OCI-LY7 (cell line): ENCODE results near the gene IQSEC2. TPM values are rescaled to one million over a fixed set of nuclear protein-coding genes. Genes with fewer than 3 reads are reported as not detected.

Experiments used
- BruUV-seq: library from RNA; stranded (reverse); fragments of 400-500 nt; replicated peaks from 2 replicates; lab custom pipeline; 2021; lab: Mats Ljungman, UMichigan
- CTCF ChIA-PET: fragments of 300-600 bp; sonication (Branson Sonifier 250); formaldehyde crosslinking; loops from one replicate; lab custom pipeline; 2022; ENCODE audit warnings: antibody characterized with exemption; ENCODE audit not compliant: unreplicated experiment; lab: Charles Lee
- POLR2A ChIA-PET: fragments of 300-600 bp; sonication (Branson Sonifier 250); formaldehyde crosslinking; loops from one replicate; lab custom pipeline; 2022; ENCODE audit warnings: antibody characterized with exemption; lab: Charles Lee
- DNase-seq: peaks from one replicate; pipeline ENCODE4 v3.0.0-alpha.2; 2015; ENCODE audit warnings: low spot score
- H2AFZ ChIP-seq: fragments of 200-600 bp; sonication (generic), shearing (Covaris generic); 2 replicates; pipeline ENCODE4 v1.6.1; 2014; ENCODE audit warnings: mild to moderate bottlenecking, antibody characterized with exemption, low read length, moderate library complexity
- H3K27ac ChIP-seq: fragments of 200-600 bp; sonication (generic); 2 replicates; pipeline ENCODE4 v1.5.1; 2014; ENCODE audit warnings: mixed run types, low read depth, mild to moderate bottlenecking, moderate library complexity, low read length, inconsistent platforms; ENCODE audit not compliant: poor library complexity, severe bottlenecking
- H3K36me3 ChIP-seq: fragments of 200-600 bp; sonication (generic); 2 replicates; pipeline ENCODE4 v1.6.1; 2014; ENCODE audit warnings: mild to moderate bottlenecking, antibody characterized with exemption, low read length, moderate library complexity, mixed read lengths; ENCODE audit not compliant: insufficient read depth
- H3K4me1 ChIP-seq: fragments of 200-600 bp; sonication (generic); 2 replicates; pipeline ENCODE4 v1.5.1; 2014; ENCODE audit warnings: mild to moderate bottlenecking, low read length; ENCODE audit not compliant: insufficient read depth, poor library complexity, severe bottlenecking
- H3K4me2 ChIP-seq: fragments of 200-600 bp; sonication (generic); 2 replicates; pipeline ENCODE4 v1.6.1; 2014; ENCODE audit warnings: mild to moderate bottlenecking, low read length
- H3K4me3 ChIP-seq: fragments of 200-600 bp; sonication (generic); 2 replicates; pipeline ENCODE4 v1.5.1; 2014; ENCODE audit warnings: mild to moderate bottlenecking, low read depth, low read length; ENCODE audit not compliant: poor library complexity, severe bottlenecking
- H3K79me2 ChIP-seq: fragments of 200-600 bp; sonication (generic); 2 replicates; pipeline ENCODE4 v1.6.1; 2016; ENCODE audit warnings: low read depth, mild to moderate bottlenecking, low read length, moderate library complexity, mixed read lengths; ENCODE audit not compliant: insufficient read depth
- H3K9me2 ChIP-seq: fragments of 200-600 bp; sonication (generic); 2 replicates; pipeline ENCODE4 v1.6.1; 2016; ENCODE audit warnings: mild to moderate bottlenecking, low read length, mixed read lengths; ENCODE audit not compliant: insufficient read depth
- H3K9me3 ChIP-seq: fragments of 200-600 bp; sonication (generic); 2 replicates; pipeline ENCODE4 v1.6.1; 2014; ENCODE audit warnings: mild to moderate bottlenecking, mixed run types, low read length, mixed read lengths
- H4K20me1 ChIP-seq: fragments of 200-600 bp; sonication (generic); 2 replicates; pipeline ENCODE4 v1.6.1; 2014; ENCODE audit warnings: mild to moderate bottlenecking, antibody characterized with exemption, low read length, moderate library complexity, mixed read lengths; ENCODE audit not compliant: insufficient read depth
- EZH2phosphoT487 ChIP-seq: fragments of 200-600 bp; sonication (generic); IDR thresholded peaks from 2 replicates; pipeline ENCODE4 v1.6.1; 2018; ENCODE audit warnings: low read depth, borderline replicate concordance, mild to moderate bottlenecking, mixed run types, antibody characterized with exemption, low read length, moderate library complexity, mixed read lengths
- intact Hi-C: fragments of 100-400 bp; cut with micrococcal nuclease; formaldehyde crosslinking; loops from one replicate; pipeline ENCODE4 v1.10.0; 2022; ENCODE audit not compliant: unreplicated experiment
- total RNA-seq, 2 experiments: library from RNA; depleted of rRNA in 1 of 2; stranded (reverse); fragments of >200 nt in 1 of 2; shearing (Covaris generic) in 1 of 2; gene quantifications; 2 replicates each; pipeline ENCODE4 v1.2.3, GENCODE V29; 2014 to 2022
- TF ChIP-seq, protein P1 (sequence below): fragments of 200-600 bp; sonication (generic); conservative IDR thresholded peaks from 2 replicates; pipeline ENCODE4 v1.5.1; 2014; ENCODE audit warnings: mild to moderate bottlenecking, antibody characterized with exemption, low read length, moderate library complexity, mixed read lengths

IQSEC2 gene
- total RNA-seq, 2 experiments from 2014 or later, result not detected

DNA sequence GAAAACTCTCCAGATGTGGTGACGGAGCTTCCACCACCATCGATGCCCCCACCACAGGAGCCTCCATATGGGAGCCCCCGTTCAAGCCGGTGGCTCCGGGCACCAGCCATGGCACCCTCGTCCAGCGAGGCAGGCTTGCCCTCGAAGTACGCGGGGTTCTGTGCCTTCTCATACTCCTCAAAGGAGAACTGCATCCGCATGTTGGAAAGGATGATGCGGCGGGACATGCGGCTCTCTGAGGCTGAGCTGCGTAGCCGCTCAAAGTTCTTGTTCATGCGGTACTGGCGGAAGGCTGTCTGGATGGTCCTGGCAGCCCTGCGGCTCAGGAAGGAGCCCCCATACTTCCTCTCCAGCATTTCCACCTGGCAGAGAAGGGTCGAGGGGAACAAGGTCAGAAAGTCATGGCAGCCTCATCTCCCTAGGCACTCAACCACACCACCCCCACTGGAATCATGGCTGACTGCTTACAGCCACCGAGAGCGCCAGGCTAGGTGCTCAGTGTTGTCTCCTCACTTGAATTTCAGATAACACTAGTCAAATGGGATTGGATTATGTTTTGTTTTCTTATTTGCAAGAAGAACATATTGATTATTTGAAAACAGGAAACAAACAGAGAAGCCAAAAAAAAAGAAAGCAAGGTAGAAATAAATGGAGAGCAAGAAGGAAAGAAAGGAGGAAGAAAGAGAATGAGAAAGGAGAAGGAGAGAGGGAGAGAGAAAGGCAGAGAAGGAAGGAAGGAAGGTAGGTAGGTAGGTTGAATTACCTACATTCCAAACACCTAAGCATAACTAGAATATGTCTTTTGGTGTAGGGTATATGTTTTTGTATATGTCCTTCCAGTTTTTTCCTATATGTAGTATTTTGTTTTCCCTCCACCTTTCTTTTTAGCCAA is 26.6 kb downstream of the IQSEC2 start:
- Histone ChIP-seq H3K4me1 (no peaks in the 10 kb centered on the region), H2AFZ (no peak overlapping the region), H4K20me1 (no peaks in the 10 kb centered on the region), H3K4me2 (no peak overlapping the region), H3K9me2 (no peaks in the 10 kb centered on the region), H3K27ac (no peak overlapping the region), H3K79me2 (no peaks in the 10 kb centered on the region), H3K36me3 (no peaks in the 10 kb centered on the region), H3K9me3 (no peaks in the 10 kb centered on the region), H3K4me3 (no peak overlapping the region)
- no TSS peak for BruUV-seq
- intact Hi-C loops, result no loop called here
- no peak for DNase-seq
- POLR2A ChIA-PET, result no interaction called here
- CTCF ChIA-PET, result no interaction called here
- TF ChIP-seq EZH2phosphoT487, result no peak
- TF ChIP-seq, protein P1, sequence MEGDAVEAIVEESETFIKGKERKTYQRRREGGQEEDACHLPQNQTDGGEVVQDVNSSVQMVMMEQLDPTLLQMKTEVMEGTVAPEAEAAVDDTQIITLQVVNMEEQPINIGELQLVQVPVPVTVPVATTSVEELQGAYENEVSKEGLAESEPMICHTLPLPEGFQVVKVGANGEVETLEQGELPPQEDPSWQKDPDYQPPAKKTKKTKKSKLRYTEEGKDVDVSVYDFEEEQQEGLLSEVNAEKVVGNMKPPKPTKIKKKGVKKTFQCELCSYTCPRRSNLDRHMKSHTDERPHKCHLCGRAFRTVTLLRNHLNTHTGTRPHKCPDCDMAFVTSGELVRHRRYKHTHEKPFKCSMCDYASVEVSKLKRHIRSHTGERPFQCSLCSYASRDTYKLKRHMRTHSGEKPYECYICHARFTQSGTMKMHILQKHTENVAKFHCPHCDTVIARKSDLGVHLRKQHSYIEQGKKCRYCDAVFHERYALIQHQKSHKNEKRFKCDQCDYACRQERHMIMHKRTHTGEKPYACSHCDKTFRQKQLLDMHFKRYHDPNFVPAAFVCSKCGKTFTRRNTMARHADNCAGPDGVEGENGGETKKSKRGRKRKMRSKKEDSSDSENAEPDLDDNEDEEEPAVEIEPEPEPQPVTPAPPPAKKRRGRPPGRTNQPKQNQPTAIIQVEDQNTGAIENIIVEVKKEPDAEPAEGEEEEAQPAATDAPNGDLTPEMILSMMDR, result no peak

DNA sequence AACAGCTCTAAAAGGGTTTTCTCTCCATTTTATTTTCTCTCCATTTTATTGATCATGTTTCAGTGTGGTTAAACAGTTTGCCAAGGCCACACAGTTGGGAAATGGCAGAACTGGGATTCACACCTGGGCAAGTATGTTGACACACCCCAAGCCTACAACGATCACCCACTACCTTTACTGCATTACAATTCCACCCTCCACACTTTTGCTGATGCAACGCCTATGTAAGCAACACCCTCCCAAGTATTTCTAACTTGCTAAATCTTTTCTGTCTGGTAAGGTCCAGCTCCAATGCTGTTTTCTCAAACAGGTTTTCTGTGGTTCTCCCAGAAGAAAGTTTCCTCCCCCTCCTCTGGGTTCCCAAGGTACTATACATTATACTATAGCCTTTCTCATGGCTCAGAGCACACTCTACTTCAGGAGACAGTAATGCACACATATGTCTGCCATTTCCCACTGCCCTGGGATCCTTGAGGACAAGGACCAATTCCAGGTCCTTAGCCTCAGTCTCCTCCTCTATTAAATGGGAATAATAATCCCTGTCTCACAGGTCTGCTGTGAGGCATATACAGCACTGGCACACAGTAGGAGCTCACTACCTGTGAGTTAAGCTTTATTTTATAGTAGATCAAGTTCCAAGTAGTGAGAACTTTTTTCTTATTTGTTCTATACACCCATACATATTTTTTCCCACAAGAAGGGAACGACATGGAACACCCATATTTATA is 27.9 kb downstream of the IQSEC2 start:
- no peaks in the 10 kb centered on the region for H4K20me1 ChIP-seq
- ChIA-PET CTCF (no interaction called here), POLR2A (no interaction called here)
- no peak overlapping the region for H3K27ac ChIP-seq
- H3K79me2 ChIP-seq, result no peaks in the 10 kb centered on the region
- DNase-seq, result no peak
- no peaks in the 10 kb centered on the region for H3K9me3 ChIP-seq
- H3K4me3 ChIP-seq, result no peak overlapping the region
- no peak overlapping the region for H3K4me2 ChIP-seq
- no peaks in the 10 kb centered on the region for H3K36me3 ChIP-seq
- H3K9me2 ChIP-seq, result no peaks in the 10 kb centered on the region
- TF ChIP-seq, protein P1, result no peak
- no TSS peak for BruUV-seq
- no peaks in the 10 kb centered on the region for H3K4me1 ChIP-seq
- intact Hi-C loops, result no loop called here
- no peak overlapping the region for H2AFZ ChIP-seq

DNA sequence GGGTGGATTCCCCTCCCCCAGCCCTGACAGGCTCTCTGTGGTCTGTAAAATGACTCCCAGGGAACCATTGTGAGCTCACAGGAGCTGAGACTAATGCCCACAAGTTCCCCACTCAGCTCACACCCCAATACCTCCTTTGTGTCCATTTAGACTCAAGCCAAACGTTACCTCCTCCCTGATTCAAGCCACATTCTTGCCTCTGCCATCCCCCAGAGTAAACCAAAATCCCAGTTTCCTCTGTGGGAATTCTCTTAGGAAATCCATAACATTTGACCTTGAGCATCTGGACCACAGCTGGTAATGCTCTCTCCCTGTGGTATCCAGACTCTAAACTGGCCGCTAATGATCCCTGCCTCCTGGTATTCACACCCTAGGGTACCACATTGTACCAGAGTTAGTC is 30.1 kb downstream of the IQSEC2 start:
- Histone ChIP-seq H3K4me3 (no peak overlapping the region), H2AFZ (no peak overlapping the region), H3K79me2 (no peaks in the 10 kb centered on the region), H3K4me2 (no peak overlapping the region), H3K9me2 (no peaks in the 10 kb centered on the region), H4K20me1 (no peaks in the 10 kb centered on the region), H3K36me3 (no peaks in the 10 kb centered on the region), H3K27ac (no peak overlapping the region), H3K4me1 (no peaks in the 10 kb centered on the region), H3K9me3 (no peaks in the 10 kb centered on the region)
- no TSS peak for BruUV-seq
- no peak for TF ChIP-seq EZH2phosphoT487
- TF ChIP-seq, protein P1, result no peak
- ChIA-PET POLR2A (no interaction called here), CTCF (no interaction called here)
- intact Hi-C loops, result no loop called here
- DNase-seq, result no peak
